ENCODE data around the gene HMGB3.

The HMGB3 gene

DNA sequence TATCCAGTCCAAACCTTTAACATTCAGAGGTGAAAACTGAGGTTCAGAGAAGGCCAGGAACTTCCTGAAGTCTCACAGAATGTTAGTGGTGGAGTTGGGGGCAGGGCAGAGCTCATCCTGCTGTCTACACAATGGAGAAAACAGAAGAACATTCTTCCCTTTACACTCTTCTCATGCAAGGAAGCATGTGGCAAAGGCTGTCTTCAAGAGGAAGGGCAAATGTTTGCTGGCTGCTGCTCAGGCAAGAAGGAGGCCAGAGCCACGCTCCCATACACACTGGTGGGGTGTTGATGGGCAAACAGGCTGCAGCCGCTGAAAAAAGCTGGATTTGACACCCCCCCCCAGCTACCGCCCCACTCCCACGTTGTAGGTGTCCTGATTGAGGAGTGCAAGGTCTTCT, 32.5 kb downstream of the HMGB3 start:
- H3K4me3 ChIP-seq (ENCODE audit: low read depth, low read length), result no peak overlapping the region
- TF ChIP-seq, protein P1, sequence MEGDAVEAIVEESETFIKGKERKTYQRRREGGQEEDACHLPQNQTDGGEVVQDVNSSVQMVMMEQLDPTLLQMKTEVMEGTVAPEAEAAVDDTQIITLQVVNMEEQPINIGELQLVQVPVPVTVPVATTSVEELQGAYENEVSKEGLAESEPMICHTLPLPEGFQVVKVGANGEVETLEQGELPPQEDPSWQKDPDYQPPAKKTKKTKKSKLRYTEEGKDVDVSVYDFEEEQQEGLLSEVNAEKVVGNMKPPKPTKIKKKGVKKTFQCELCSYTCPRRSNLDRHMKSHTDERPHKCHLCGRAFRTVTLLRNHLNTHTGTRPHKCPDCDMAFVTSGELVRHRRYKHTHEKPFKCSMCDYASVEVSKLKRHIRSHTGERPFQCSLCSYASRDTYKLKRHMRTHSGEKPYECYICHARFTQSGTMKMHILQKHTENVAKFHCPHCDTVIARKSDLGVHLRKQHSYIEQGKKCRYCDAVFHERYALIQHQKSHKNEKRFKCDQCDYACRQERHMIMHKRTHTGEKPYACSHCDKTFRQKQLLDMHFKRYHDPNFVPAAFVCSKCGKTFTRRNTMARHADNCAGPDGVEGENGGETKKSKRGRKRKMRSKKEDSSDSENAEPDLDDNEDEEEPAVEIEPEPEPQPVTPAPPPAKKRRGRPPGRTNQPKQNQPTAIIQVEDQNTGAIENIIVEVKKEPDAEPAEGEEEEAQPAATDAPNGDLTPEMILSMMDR (IDR thresholded peaks at IDR 0.05; ENCODE audit: borderline replicate concordance, insufficient read depth, low read depth, low read length), result no peak

DNA sequence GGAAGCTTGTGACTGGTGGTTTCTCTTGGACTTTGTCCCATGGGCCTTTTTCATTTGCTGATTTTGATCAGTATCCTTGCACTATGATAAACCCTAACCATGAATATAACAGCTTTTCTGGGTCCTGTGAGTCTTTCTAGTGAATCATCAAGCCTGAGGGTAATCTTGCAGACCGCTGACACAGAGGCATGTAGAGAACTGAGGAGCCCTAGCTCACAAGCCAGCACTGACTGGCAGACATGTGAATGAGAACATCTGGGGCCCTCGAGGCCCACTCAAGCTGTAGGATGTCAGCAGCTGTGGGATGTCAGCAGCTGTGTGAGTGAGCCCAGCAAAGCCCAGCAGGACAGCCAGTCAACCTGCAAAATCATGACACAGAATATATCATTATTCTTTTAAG, 36.7 kb downstream of the HMGB3 start:
- TF ChIP-seq, protein P1 (IDR thresholded peaks at IDR 0.05; ENCODE audit: borderline replicate concordance, insufficient read depth, low read depth, low read length), result no peak
- H3K4me3 ChIP-seq (ENCODE audit: low read depth, low read length), result no peak overlapping the region

DNA sequence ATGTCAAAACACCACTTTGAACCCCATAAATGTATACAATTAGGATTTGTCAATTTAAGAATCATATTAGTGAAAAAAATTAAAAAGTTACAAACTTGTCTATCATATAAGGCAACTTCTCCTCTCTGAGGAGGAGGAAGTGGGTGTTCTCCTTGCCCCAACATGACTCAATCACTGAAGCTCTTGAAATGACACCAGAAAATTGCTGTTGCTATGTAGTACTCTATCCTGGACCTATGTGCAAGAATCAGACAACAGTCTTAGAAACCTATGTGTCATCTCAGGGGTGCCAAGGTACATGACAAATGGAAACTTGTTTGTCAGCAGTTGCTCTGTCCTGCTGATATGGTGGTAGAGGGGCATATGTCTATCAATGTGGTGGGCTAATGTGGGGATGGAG, 47.7 kb downstream of the HMGB3 start:
- TF ChIP-seq, protein P1 (IDR thresholded peaks at IDR 0.05; ENCODE audit: borderline replicate concordance, insufficient read depth, low read depth, low read length), result no peak
- H3K4me3 ChIP-seq (ENCODE audit: low read depth, low read length), result no peak overlapping the region

DNA sequence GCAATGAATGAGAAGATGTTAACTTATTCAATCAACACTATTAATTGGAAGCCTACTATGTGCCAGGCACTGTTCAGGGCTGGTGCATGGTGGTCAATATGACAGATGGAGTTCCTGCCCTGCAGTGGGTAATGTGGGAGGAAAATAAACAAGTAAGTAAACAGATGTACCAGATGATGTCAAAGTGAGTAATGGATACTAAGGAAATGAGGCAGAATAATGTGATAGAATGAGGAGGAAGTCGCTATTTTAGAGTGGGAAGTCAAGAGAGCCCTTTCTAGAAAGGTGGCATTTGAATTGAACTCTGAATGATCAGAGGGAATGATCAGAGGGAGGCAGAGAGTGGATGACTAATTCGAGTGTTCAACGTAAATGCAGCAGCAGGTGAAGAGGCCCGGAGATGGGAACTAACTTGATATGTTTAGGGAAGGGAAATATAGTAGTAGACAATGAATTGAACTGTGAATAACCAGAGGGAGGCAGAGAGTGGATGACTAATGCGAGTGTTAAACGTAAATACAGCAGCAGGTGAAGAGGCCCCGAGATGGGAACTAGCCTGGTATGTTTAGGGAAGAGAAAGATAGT, 48.3 kb downstream of the HMGB3 start:
- TF ChIP-seq, protein P1 (IDR thresholded peaks at IDR 0.05; ENCODE audit: borderline replicate concordance, insufficient read depth, low read depth, low read length), result no peak
- no peak overlapping the region for H3K4me3 ChIP-seq (ENCODE audit: low read depth, low read length)

DNA sequence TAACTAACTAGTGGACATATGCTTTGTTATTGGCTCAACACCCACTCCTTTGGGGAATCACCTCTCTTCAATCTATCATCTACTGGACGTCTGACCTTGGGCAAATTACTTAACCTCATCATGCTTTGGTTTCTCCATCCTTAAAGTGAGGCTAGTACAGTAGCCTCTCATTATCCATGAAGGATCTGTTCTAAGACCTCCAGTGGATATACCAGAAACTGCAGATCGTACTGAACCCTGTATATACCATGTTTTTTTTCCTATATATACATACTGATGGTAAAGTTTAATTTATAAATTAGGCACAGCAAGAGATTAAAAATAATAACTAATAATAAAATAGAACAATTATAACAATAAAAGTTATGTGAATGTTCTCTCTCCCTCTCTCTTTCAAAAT, 56.2 kb downstream of the HMGB3 start:
- H3K4me3 ChIP-seq (ENCODE audit: low read depth, low read length), result no peak overlapping the region
- TF ChIP-seq, protein P1 (IDR thresholded peaks at IDR 0.05; ENCODE audit: borderline replicate concordance, insufficient read depth, low read depth, low read length), result no peak
